SU-DHL-6 (cell line): ENCODE measurements around the gene GRIK5.

Experiments
- H2AFZ ChIP-seq: fragments of 200-600 bp; sonication (generic); 2 replicates; pipeline ENCODE4 v1.6.1; 2014; ENCODE audit warnings: low read depth, mild to moderate bottlenecking, moderate library complexity, mixed read lengths, antibody characterized with exemption, low read length; ENCODE audit not compliant: severe bottlenecking
- H3F3A ChIP-seq: fragments of 200-600 bp; shearing (Covaris generic); 2 replicates; pipeline ENCODE4 v1.6.0; 2016; ENCODE audit warnings: antibody characterized with exemption, mild to moderate bottlenecking; ENCODE audit not compliant: insufficient read depth
- H3K27ac ChIP-seq: fragments of 200-600 bp; sonication (generic); 2 replicates; pipeline ENCODE4 v1.5.1; 2016; ENCODE audit warnings: low read depth, mild to moderate bottlenecking, low read length, moderate library complexity, mixed read lengths
- H3K27me3 ChIP-seq: fragments of 200-600 bp; sonication (generic), shearing (Covaris generic); 2 replicates; pipeline ENCODE4 v1.6.0; 2014; ENCODE audit warnings: mild to moderate bottlenecking, low read length
- H3K36me3 ChIP-seq: fragments of 200-600 bp; sonication (generic); 2 replicates; pipeline ENCODE4 v1.6.1; 2014; ENCODE audit warnings: mild to moderate bottlenecking, low read length, mixed read lengths
- H3K4me2 ChIP-seq: fragments of 300-600, 200-600 bp; shearing (Covaris generic), sonication (generic); 2 replicates; pipeline ENCODE4 v1.6.0; 2014; ENCODE audit warnings: low read length, low read depth, mild to moderate bottlenecking; ENCODE audit not compliant: poor library complexity, severe bottlenecking
- H3K4me3 ChIP-seq: fragments of 200-600 bp; sonication (generic); 2 replicates; pipeline ENCODE4 v1.5.1; 2014; ENCODE audit warnings: antibody characterized with exemption, low read length, mild to moderate bottlenecking, mixed read lengths; ENCODE audit not compliant: insufficient read depth, poor library complexity, severe bottlenecking
- H3K79me2 ChIP-seq: fragments of 200-600 bp; sonication (generic); 2 replicates; pipeline ENCODE4 v1.6.1; 2014; ENCODE audit warnings: mild to moderate bottlenecking, low read length, moderate library complexity; ENCODE audit not compliant: insufficient read depth
- H3K9ac ChIP-seq: fragments of 200-600 bp; sonication (generic); 2 replicates; pipeline ENCODE4 v1.7.0; 2014; ENCODE audit warnings: mild to moderate bottlenecking, low read length
- H3K9me2 ChIP-seq: fragments of 200-600 bp; sonication (generic); replicated peaks from 2 replicates; pipeline ENCODE4 v1.6.1; 2014; ENCODE audit warnings: low read length; ENCODE audit not compliant: insufficient read depth
- H3K9me3 ChIP-seq: fragments of 200-600 bp; sonication (generic); 2 replicates; pipeline ENCODE4 v1.6.1; 2014; ENCODE audit warnings: low read length, mixed read lengths; ENCODE audit not compliant: insufficient read depth
- H4K20me1 ChIP-seq: fragments of 200-600 bp; sonication (generic); 2 replicates; pipeline ENCODE4 v1.6.1; 2014; ENCODE audit warnings: low read depth, mild to moderate bottlenecking, antibody characterized with exemption, low read length, moderate library complexity, mixed read lengths
- EZH2phosphoT487 ChIP-seq: fragments of 200-600 bp; sonication (generic), shearing (Covaris generic); conservative IDR thresholded peaks from 2 replicates; pipeline ENCODE4 v1.6.1; 2018; ENCODE audit warnings: mild to moderate bottlenecking, antibody characterized with exemption, low read length, moderate library complexity, mixed read lengths
- TF ChIP-seq, protein P1 (sequence below): fragments of 200-600 bp; sonication (generic); IDR thresholded peaks from one replicate; pipeline ENCODE4 v1.5.1; 2017; ENCODE audit warnings: antibody characterized with exemption, mild to moderate bottlenecking, low read length, moderate library complexity; ENCODE audit not compliant: insufficient read depth, poor library complexity, severe bottlenecking

Gene GRIK5

DNA sequence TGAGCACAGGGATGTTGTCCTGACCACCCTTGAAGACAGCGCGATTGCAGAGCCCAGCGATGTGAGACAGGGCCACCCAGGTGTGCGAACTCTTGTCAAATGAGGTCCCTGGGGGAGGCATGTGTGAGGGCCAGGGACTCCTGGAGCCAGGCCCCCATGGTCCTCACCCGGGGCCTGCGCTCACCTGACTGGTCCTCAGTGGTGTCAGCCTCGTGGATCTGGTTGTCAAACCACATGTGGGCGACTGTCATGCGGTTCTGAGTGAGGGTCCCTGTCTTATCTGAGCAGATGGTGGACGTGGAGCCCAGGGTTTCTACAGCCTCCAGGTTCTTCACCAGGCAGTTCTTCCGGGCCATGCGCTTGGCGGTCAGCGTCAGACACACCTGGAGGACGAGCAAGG lies 88.3 kb downstream of the GRIK5 start:
- Histone ChIP-seq H3K4me3 (no peak overlapping the region), H3K9me3 (no peaks in the 10 kb centered on the region), H3K27me3 (no peaks in the 10 kb centered on the region), H4K20me1 (no peaks in the 10 kb centered on the region), H3K36me3 (no peaks in the 10 kb centered on the region), H3K27ac (no peak overlapping the region), H3K9me2 (no peaks in the 10 kb centered on the region), H3K79me2 (no peaks in the 10 kb centered on the region), H3F3A (no peaks in the 10 kb centered on the region), H2AFZ (no peak overlapping the region), H3K4me2 (no peak overlapping the region), H3K9ac (no peak overlapping the region)
- TF ChIP-seq EZH2phosphoT487: no peak
- TF ChIP-seq, protein P1, sequence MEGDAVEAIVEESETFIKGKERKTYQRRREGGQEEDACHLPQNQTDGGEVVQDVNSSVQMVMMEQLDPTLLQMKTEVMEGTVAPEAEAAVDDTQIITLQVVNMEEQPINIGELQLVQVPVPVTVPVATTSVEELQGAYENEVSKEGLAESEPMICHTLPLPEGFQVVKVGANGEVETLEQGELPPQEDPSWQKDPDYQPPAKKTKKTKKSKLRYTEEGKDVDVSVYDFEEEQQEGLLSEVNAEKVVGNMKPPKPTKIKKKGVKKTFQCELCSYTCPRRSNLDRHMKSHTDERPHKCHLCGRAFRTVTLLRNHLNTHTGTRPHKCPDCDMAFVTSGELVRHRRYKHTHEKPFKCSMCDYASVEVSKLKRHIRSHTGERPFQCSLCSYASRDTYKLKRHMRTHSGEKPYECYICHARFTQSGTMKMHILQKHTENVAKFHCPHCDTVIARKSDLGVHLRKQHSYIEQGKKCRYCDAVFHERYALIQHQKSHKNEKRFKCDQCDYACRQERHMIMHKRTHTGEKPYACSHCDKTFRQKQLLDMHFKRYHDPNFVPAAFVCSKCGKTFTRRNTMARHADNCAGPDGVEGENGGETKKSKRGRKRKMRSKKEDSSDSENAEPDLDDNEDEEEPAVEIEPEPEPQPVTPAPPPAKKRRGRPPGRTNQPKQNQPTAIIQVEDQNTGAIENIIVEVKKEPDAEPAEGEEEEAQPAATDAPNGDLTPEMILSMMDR: no peak

DNA sequence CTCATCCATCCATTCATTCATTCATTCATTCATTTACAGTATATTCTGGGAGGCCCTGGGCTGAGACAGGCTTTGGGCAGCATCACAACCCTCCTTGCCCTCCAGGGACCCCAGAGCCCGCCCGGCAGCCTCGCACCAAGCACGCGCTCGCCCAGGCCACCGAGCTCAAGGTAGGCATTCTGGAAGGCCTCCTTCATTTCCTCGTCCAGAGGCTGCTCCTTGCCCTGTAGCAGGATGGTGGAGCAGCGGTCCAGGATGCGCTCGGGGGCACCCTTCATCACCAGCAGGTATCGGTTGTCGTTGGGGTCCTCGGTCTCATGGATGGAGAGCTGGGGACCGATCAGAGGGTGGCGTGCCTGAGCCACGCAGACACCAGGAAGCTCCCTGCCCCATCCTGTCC lies 91.5 kb downstream of the GRIK5 start:
- Histone ChIP-seq H3K79me2 (no peaks in the 10 kb centered on the region), H4K20me1 (no peaks in the 10 kb centered on the region), H3K27me3 (no peaks in the 10 kb centered on the region), H3K9me3 (no peaks in the 10 kb centered on the region), H3F3A (no peaks in the 10 kb centered on the region), H2AFZ (no peak overlapping the region), H3K36me3 (no peaks in the 10 kb centered on the region), H3K9ac (no peak overlapping the region), H3K27ac (no peak overlapping the region), H3K4me2 (no peak overlapping the region), H3K9me2 (no peaks in the 10 kb centered on the region), H3K4me3 (no peak overlapping the region)
- TF ChIP-seq, protein P1: no peak
- TF ChIP-seq EZH2phosphoT487: no peak

DNA sequence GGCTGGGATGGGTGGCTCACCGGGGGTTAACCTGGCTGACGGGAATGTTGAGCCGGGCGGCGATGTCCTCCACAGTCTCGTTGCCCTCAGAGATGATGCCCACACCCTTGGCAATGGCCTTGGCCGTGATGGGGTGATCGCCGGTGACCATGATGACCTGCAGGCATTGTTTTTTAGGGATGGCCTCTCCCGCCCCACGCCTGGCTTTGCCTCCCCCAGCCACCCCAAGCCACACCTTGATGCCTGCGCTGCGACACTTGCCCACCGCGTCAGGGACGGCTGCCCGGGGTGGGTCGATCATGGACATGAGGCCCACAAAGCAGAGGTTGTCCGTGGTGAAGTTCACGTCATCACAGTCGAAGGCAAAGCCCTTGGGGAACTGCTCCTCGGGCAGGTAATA lies 92.1 kb downstream of the GRIK5 start:
- TF ChIP-seq, protein P1: no peak
- TF ChIP-seq EZH2phosphoT487: no peak
- no peaks in the 10 kb centered on the region for H3K27me3 ChIP-seq
- H3K79me2 ChIP-seq: no peaks in the 10 kb centered on the region
- H3K4me3 ChIP-seq: no peak overlapping the region
- no peak overlapping the region for H3K9ac ChIP-seq
- H3K9me3 ChIP-seq: no peaks in the 10 kb centered on the region
- no peak overlapping the region for H3K27ac ChIP-seq
- H3K36me3 ChIP-seq: no peaks in the 10 kb centered on the region
- no peaks in the 10 kb centered on the region for H3K9me2 ChIP-seq
- no peak overlapping the region for H2AFZ ChIP-seq
- H4K20me1 ChIP-seq: no peaks in the 10 kb centered on the region
- no peak overlapping the region for H3K4me2 ChIP-seq
- no peaks in the 10 kb centered on the region for H3F3A ChIP-seq
